WTC11 (cell line): ENCODE measurements around the gene WDPCP. TPM values are rescaled to one million over a fixed set of nuclear protein-coding genes. Genes with fewer than 3 reads are reported as not detected.

Source experiments
- ATAC-seq: fragments of 200-7000 bp; cut with Tn5 transposase; 2 replicates; pipeline ENCODE4 v1.10.0; 2021; ENCODE audit warnings: mild to moderate bottlenecking, moderate library complexity
- CTCF ChIA-PET: fragments of 300-600 bp; sonication (Branson Sonifier 250); formaldehyde crosslinking; loops from one replicate; lab custom pipeline; 2021; ENCODE audit warnings: antibody characterized with exemption; lab: Charles Lee
- POLR2A ChIA-PET: fragments of 350-600 bp; sonication (Branson Sonifier 250); formaldehyde crosslinking; loops from one replicate; lab custom pipeline; 2021; ENCODE audit warnings: antibody characterized with exemption; lab: Charles Lee
- DNase-seq: peaks from one replicate; pipeline ENCODE4 v3.0.0; 2021; ENCODE audit warnings: low spot score
- H3K27ac Mint-ChIP-seq: 2 replicates; pipeline ENCODE4 v1.8.0; 2021; ENCODE audit warnings: mixed read lengths
- H3K27me3 Mint-ChIP-seq: 2 replicates; pipeline ENCODE4 v1.8.0; 2021; ENCODE audit warnings: low read depth, mild to moderate bottlenecking, moderate library complexity, mixed read lengths
- H3K36me3 Mint-ChIP-seq: 2 replicates; pipeline ENCODE4 v1.8.0; 2021; ENCODE audit warnings: mixed read lengths
- H3K4me1 Mint-ChIP-seq: 2 replicates; pipeline ENCODE4 v1.8.0; 2022; ENCODE audit warnings: mixed read lengths
- H3K4me3 Mint-ChIP-seq: 2 replicates; pipeline ENCODE4 v1.8.0; 2021; ENCODE audit warnings: mild to moderate bottlenecking, moderate library complexity, mixed read lengths
- H3K9me3 Mint-ChIP-seq: 2 replicates; pipeline ENCODE4 v1.8.0; 2021; ENCODE audit warnings: mixed read lengths
- CBFB ChIP-seq: sonication (generic); formaldehyde crosslinking; IDR thresholded peaks from 2 replicates; pipeline ENCODE4 v1.8.1; 2022; ENCODE audit warnings: mild to moderate bottlenecking, low read depth, missing genetic modification reagents
- FOXK1 ChIP-seq: sonication (generic); formaldehyde crosslinking; IDR thresholded peaks from 2 replicates; pipeline ENCODE4 v1.8.0; 2022; ENCODE audit warnings: mild to moderate bottlenecking, moderate library complexity, missing genetic modification reagents
- GTF2I ChIP-seq: fragments of 250-450 bp; sonication (Bioruptor Pico); conservative IDR thresholded peaks from 2 replicates; pipeline ENCODE4 v1.4.0; 2021; ENCODE audit warnings: mild to moderate bottlenecking
- JUN ChIP-seq: sonication (generic); formaldehyde crosslinking; IDR thresholded peaks from 2 replicates; pipeline ENCODE4 v1.8.0; 2023; ENCODE audit warnings: mild to moderate bottlenecking, missing genetic modification reagents
- RELA ChIP-seq: sonication (generic); formaldehyde crosslinking; IDR thresholded peaks from 2 replicates; pipeline ENCODE4 v1.8.1; 2022; ENCODE audit warnings: missing genetic modification reagents, mild to moderate bottlenecking, borderline replicate concordance
- ZNF219 ChIP-seq: sonication (generic); formaldehyde crosslinking; IDR thresholded peaks from 2 replicates; pipeline ENCODE4 v1.8.0; 2023; ENCODE audit warnings: missing genetic modification reagents, mild to moderate bottlenecking, borderline replicate concordance
- total RNA-seq: library from RNA; stranded (reverse); gene quantifications from 3 replicates; pipeline ENCODE4 v1.2.3, GENCODE V29; 2021
- TF ChIP-seq, protein P1 (sequence below): fragments of 250-450 bp; sonication (Bioruptor Pico); conservative IDR thresholded peaks from 2 replicates; pipeline ENCODE4 v1.9.0; 2021; ENCODE audit warnings: mild to moderate bottlenecking
- TF ChIP-seq, protein P2 (sequence below): sonication (generic); formaldehyde crosslinking; IDR thresholded peaks from 2 replicates; pipeline ENCODE4 v1.8.0; 2022; ENCODE audit warnings: mild to moderate bottlenecking, missing genetic modification reagents
- TF ChIP-seq, protein P3 (sequence below): sonication (generic); formaldehyde crosslinking; IDR thresholded peaks from 2 replicates; pipeline ENCODE4 v1.8.0; 2022; ENCODE audit warnings: mild to moderate bottlenecking, missing genetic modification reagents
- TF ChIP-seq, protein P4 (sequence below): sonication (generic); formaldehyde crosslinking; IDR thresholded peaks from 2 replicates; pipeline ENCODE4 v1.8.0; 2023; ENCODE audit warnings: missing genetic modification reagents
- TF ChIP-seq, protein P5 (sequence below): fragments of 200-600 bp; IDR thresholded peaks from 2 replicates; pipeline ENCODE4 v1.8.0; 2022; ENCODE audit warnings: antibody characterized with exemption
- TF ChIP-seq, protein P6 (sequence below): sonication (generic); formaldehyde crosslinking; IDR thresholded peaks from 2 replicates; pipeline ENCODE4 v1.8.1; 2023; ENCODE audit warnings: mild to moderate bottlenecking, missing genetic modification reagents
- TF ChIP-seq, protein P7 (sequence below): sonication (generic); formaldehyde crosslinking; IDR thresholded peaks from 2 replicates; pipeline ENCODE4 v1.8.1; 2022; ENCODE audit warnings: mild to moderate bottlenecking, moderate library complexity, missing genetic modification reagents
- TF ChIP-seq, protein P8 (sequence below): fragments of 250-450 bp; sonication (Bioruptor Pico); IDR thresholded peaks from 2 replicates; pipeline ENCODE4 v1.9.0; 2021; ENCODE audit warnings: mild to moderate bottlenecking
- TF ChIP-seq, protein P9 (sequence below): sonication (generic); formaldehyde crosslinking; conservative IDR thresholded peaks from 2 replicates; pipeline ENCODE4 v1.8.1; 2023; ENCODE audit warnings: mild to moderate bottlenecking, low read depth, missing genetic modification reagents, moderate library complexity

The WDPCP gene
- total RNA-seq, 1 experiment from 2014 or later = 10.9 TPM

DNA sequence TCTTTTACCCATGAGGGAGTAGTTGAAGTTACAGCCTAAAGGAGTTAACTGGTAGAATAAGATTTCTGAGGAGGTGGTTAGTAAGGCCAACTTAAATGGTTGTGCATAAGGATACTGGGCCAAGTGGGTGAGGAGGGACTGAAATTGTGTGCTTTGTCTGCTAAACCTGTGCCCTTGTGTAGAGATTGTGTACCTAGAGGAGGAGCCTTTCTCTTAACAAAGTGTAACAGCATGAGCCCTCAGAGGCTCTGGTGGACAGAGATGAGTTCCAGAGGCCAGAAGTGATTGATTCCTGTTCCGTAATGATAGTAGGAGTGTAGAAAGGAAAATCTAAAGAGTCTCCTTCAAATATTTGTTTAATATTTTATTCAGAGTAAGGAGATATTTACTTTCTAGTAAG, 494.8 kb downstream of the WDPCP start:
- DNase-seq = no peak
- H3K27me3 Mint-ChIP-seq = no peaks in the 10 kb centered on the region
- H3K36me3 Mint-ChIP-seq = no peaks in the 10 kb centered on the region
- H3K9me3 Mint-ChIP-seq = peaks cover 3% of the 10 kb centered on the region; the same call in 1 of the 2 replicates
- POLR2A ChIA-PET = no interaction called here
- TF ChIP-seq GTF2I (CRISPR knock-in tag) (no peak), CBFB (CRISPR knock-in tag) (no peak), JUN (CRISPR knock-in tag) (no peak), RELA (no peak), ZNF219 (CRISPR knock-in tag) (no peak)
- TF ChIP-seq, protein P1, sequence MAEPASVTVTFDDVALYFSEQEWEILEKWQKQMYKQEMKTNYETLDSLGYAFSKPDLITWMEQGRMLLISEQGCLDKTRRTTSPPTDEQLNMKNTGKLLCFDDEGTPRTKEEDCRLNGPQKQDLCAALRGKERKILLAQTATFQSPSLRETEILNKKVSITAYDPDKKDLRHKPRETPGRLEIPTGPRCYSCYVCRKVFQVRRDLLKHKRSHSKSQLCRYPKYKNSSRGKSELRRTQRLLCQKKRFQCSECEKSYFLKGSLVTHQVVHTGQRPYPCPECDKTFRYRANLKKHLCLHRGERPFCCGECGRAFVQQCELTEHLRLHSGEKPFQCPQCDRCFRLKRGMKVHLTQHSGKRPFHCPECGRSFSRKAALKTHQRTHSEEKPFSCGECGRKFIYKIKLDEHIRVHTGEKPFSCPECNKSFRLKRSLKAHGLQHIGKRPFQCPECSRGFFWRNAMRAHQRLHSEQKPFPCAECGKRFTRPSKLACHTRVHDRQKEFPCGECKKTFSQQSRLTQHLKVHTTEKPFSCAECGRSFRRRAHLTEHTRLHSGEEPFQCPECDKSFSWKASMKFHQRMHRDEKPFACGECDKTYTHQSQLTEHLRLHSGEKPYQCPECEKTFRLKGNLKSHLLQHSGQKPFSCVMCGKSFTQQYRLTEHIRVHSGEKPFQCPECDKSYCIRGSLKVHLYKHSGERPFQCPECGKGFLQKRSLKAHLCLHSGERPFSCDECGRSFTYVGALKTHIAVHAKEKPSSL (CRISPR knock-in tag) = no peak
- TF ChIP-seq, protein P2, sequence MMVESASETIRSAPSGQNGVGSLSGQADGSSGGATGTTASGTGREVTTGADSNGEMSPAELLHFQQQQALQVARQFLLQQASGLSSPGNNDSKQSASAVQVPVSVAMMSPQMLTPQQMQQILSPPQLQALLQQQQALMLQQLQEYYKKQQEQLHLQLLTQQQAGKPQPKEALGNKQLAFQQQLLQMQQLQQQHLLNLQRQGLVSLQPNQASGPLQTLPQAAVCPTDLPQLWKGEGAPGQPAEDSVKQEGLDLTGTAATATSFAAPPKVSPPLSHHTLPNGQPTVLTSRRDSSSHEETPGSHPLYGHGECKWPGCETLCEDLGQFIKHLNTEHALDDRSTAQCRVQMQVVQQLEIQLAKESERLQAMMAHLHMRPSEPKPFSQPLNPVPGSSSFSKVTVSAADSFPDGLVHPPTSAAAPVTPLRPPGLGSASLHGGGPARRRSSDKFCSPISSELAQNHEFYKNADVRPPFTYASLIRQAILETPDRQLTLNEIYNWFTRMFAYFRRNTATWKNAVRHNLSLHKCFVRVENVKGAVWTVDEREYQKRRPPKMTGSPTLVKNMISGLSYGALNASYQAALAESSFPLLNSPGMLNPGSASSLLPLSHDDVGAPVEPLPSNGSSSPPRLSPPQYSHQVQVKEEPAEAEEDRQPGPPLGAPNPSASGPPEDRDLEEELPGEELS = no peak
- TF ChIP-seq, protein P3, sequence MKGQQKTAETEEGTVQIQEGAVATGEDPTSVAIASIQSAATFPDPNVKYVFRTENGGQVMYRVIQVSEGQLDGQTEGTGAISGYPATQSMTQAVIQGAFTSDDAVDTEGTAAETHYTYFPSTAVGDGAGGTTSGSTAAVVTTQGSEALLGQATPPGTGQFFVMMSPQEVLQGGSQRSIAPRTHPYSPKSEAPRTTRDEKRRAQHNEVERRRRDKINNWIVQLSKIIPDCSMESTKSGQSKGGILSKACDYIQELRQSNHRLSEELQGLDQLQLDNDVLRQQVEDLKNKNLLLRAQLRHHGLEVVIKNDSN (CRISPR knock-in tag) = no peak
- TF ChIP-seq, protein P4, sequence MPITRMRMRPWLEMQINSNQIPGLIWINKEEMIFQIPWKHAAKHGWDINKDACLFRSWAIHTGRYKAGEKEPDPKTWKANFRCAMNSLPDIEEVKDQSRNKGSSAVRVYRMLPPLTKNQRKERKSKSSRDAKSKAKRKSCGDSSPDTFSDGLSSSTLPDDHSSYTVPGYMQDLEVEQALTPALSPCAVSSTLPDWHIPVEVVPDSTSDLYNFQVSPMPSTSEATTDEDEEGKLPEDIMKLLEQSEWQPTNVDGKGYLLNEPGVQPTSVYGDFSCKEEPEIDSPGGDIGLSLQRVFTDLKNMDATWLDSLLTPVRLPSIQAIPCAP = no peak
- CTCF ChIA-PET = interaction anchor here (0.6 kb wide), 1 partner anchor 38 kb away, joined by 3 read pairs; no protein-coding TSS in a partner anchor
- ATAC-seq = peak; percentile 60
- H3K4me3 Mint-ChIP-seq = no peak overlapping the region
- H3K4me1 Mint-ChIP-seq = no peaks in the 10 kb centered on the region
- no peak overlapping the region for H3K27ac Mint-ChIP-seq

DNA sequence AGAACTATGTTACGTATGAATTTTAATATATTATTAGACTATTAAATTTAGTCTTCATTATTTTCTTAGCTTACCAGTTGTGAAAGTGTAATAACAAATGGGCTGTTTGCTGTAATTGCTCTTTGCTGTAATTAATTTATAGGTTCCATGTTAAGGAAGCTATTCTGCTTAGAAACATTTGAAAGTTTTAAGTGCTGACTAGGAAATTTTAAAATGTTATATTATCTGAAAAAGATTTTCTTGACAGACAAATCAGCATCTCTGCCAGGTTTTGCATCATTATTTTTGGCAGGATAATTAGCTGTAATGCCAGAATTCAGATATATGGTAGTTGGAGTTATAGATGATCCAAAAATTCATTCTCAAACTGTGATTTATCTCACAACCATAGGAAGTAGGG, 495.4 kb downstream of the WDPCP start:
- DNase-seq = no peak
- Mint-ChIP-seq H3K4me3 (no peak overlapping the region), H3K36me3 (no peaks in the 10 kb centered on the region), H3K4me1 (no peaks in the 10 kb centered on the region), H3K27me3 (no peaks in the 10 kb centered on the region), H3K27ac (no peak overlapping the region), H3K9me3 (peaks cover 3% of the 10 kb centered on the region; the same call in 1 of the 2 replicates)
- ChIA-PET CTCF (interaction anchor here (0.6 to 1.0 kb wide), 2 partner anchors 37 to 332 kb away, joined by 3 to 4 read pairs; no protein-coding TSS in a partner anchor), POLR2A (no interaction called here)
- ATAC-seq = no peak
- TF ChIP-seq, protein P5, sequence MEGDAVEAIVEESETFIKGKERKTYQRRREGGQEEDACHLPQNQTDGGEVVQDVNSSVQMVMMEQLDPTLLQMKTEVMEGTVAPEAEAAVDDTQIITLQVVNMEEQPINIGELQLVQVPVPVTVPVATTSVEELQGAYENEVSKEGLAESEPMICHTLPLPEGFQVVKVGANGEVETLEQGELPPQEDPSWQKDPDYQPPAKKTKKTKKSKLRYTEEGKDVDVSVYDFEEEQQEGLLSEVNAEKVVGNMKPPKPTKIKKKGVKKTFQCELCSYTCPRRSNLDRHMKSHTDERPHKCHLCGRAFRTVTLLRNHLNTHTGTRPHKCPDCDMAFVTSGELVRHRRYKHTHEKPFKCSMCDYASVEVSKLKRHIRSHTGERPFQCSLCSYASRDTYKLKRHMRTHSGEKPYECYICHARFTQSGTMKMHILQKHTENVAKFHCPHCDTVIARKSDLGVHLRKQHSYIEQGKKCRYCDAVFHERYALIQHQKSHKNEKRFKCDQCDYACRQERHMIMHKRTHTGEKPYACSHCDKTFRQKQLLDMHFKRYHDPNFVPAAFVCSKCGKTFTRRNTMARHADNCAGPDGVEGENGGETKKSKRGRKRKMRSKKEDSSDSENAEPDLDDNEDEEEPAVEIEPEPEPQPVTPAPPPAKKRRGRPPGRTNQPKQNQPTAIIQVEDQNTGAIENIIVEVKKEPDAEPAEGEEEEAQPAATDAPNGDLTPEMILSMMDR = no peak
- no peak for TF ChIP-seq FOXK1 (CRISPR knock-in tag)
- TF ChIP-seq, protein P6, sequence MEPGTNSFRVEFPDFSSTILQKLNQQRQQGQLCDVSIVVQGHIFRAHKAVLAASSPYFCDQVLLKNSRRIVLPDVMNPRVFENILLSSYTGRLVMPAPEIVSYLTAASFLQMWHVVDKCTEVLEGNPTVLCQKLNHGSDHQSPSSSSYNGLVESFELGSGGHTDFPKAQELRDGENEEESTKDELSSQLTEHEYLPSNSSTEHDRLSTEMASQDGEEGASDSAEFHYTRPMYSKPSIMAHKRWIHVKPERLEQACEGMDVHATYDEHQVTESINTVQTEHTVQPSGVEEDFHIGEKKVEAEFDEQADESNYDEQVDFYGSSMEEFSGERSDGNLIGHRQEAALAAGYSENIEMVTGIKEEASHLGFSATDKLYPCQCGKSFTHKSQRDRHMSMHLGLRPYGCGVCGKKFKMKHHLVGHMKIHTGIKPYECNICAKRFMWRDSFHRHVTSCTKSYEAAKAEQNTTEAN = no peak
- TF ChIP-seq, protein P7, sequence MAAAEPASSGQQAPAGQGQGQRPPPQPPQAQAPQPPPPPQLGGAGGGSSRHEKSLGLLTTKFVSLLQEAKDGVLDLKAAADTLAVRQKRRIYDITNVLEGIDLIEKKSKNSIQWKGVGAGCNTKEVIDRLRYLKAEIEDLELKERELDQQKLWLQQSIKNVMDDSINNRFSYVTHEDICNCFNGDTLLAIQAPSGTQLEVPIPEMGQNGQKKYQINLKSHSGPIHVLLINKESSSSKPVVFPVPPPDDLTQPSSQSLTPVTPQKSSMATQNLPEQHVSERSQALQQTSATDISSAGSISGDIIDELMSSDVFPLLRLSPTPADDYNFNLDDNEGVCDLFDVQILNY (CRISPR knock-in tag) = no peak
- TF ChIP-seq, protein P8, sequence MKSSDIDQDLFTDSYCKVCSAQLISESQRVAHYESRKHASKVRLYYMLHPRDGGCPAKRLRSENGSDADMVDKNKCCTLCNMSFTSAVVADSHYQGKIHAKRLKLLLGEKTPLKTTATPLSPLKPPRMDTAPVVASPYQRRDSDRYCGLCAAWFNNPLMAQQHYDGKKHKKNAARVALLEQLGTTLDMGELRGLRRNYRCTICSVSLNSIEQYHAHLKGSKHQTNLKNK (CRISPR knock-in tag) = no peak
- TF ChIP-seq, protein P2 = no peak
- TF ChIP-seq, protein P9, sequence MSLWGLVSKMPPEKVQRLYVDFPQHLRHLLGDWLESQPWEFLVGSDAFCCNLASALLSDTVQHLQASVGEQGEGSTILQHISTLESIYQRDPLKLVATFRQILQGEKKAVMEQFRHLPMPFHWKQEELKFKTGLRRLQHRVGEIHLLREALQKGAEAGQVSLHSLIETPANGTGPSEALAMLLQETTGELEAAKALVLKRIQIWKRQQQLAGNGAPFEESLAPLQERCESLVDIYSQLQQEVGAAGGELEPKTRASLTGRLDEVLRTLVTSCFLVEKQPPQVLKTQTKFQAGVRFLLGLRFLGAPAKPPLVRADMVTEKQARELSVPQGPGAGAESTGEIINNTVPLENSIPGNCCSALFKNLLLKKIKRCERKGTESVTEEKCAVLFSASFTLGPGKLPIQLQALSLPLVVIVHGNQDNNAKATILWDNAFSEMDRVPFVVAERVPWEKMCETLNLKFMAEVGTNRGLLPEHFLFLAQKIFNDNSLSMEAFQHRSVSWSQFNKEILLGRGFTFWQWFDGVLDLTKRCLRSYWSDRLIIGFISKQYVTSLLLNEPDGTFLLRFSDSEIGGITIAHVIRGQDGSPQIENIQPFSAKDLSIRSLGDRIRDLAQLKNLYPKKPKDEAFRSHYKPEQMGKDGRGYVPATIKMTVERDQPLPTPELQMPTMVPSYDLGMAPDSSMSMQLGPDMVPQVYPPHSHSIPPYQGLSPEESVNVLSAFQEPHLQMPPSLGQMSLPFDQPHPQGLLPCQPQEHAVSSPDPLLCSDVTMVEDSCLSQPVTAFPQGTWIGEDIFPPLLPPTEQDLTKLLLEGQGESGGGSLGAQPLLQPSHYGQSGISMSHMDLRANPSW (CRISPR knock-in tag) = no peak
